Ishikawa (cell line): Measurements from ENCODE around the gene PPP1R16B.

Source experiments
- CEBPB ChIP-seq: IDR thresholded peaks from 2 replicates; pipeline ENCODE4 v1.6.1; 2012
- CREB1 ChIP-seq: IDR thresholded peaks from 2 replicates; pipeline ENCODE4 v1.6.1; 2012; ENCODE audit warnings: low read depth
- EGR1 ChIP-seq: IDR thresholded peaks from 2 replicates; pipeline ENCODE4 v1.6.1; 2012
- EP300 ChIP-seq: IDR thresholded peaks from 2 replicates; pipeline ENCODE4 v1.6.1; 2012; ENCODE audit warnings: borderline replicate concordance
- FOXM1 ChIP-seq: IDR thresholded peaks from 2 replicates; pipeline ENCODE4 v1.6.1; 2012; ENCODE audit warnings: low read depth, borderline replicate concordance
- MAX ChIP-seq: IDR thresholded peaks from 2 replicates; pipeline ENCODE4 v1.6.1; 2012
- NFIC ChIP-seq: IDR thresholded peaks from 2 replicates; pipeline ENCODE4 v1.6.1; 2012
- RAD21 ChIP-seq: IDR thresholded peaks from 2 replicates; pipeline ENCODE4 v1.6.1; 2012; ENCODE audit warnings: low read depth
- REST ChIP-seq: IDR thresholded peaks from 2 replicates; pipeline ENCODE4 v1.6.1; 2012; ENCODE audit warnings: low read depth, mild to moderate bottlenecking
- TAF1 ChIP-seq: IDR thresholded peaks from 2 replicates; pipeline ENCODE4 v1.6.1; 2012; ENCODE audit warnings: low read depth, mild to moderate bottlenecking
- TCF12 ChIP-seq: IDR thresholded peaks from 2 replicates; pipeline ENCODE4 v1.6.1; 2012; ENCODE audit warnings: low read depth
- TEAD4 ChIP-seq: IDR thresholded peaks from 2 replicates; pipeline ENCODE4 v1.6.1; 2012
- USF1 ChIP-seq: IDR thresholded peaks from 2 replicates; pipeline ENCODE4 v1.6.1; 2012
- YY1 ChIP-seq: IDR thresholded peaks from 2 replicates; pipeline ENCODE4 v1.6.1; 2012; ENCODE audit warnings: low read depth
- ZBTB7A ChIP-seq: IDR thresholded peaks from 2 replicates; pipeline ENCODE4 v1.6.1; 2012; ENCODE audit warnings: low read depth

PPP1R16B gene

GRCh38 chr20:38862226-38862625, 56.7 kb downstream of the PPP1R16B start:
- TF ChIP-seq FOXM1 = no peak
- no peak for TF ChIP-seq MAX
- TF ChIP-seq REST = no peak
- no peak for TF ChIP-seq CEBPB
- TF ChIP-seq TEAD4 = no peak
- no peak for TF ChIP-seq YY1
- TF ChIP-seq TAF1 = no peak
- no peak for TF ChIP-seq ZBTB7A
- no peak for TF ChIP-seq TCF12
- TF ChIP-seq EP300 = no peak

- TF ChIP-seq TAF1 (no peak), TCF12 (no peak), ZBTB7A (no peak), RAD21 (no peak), FOXM1 (no peak), MAX (no peak), TEAD4 (no peak), EGR1 (no peak), REST (no peak), CEBPB (no peak), NFIC (no peak), USF1 (no peak), EP300 (no peak), CREB1 (no peak), YY1 (no peak)
These were observed 57.7 kb downstream of the PPP1R16B start for GRCh38 chr20:38863024-38863851.

GRCh38 chr20:38864662-38865061, 59.2 kb downstream of the PPP1R16B start:
- TF ChIP-seq RAD21 (no peak), NFIC (no peak), REST (no peak), EP300 (no peak), TEAD4 (no peak), TCF12 (no peak)

GRCh38 chr20:38866265-38867061, 61.0 kb downstream of the PPP1R16B start:
- TF ChIP-seq ZBTB7A = no peak
- no peak for TF ChIP-seq FOXM1
- no peak for TF ChIP-seq TCF12
- TF ChIP-seq EGR1 = no peak
- TF ChIP-seq CEBPB = no peak
- no peak for TF ChIP-seq TAF1
- no peak for TF ChIP-seq YY1
- TF ChIP-seq TEAD4 = no peak
- TF ChIP-seq EP300 = no peak
- no peak for TF ChIP-seq RAD21
- TF ChIP-seq CREB1 = no peak
- TF ChIP-seq REST = no peak
- no peak for TF ChIP-seq NFIC
- no peak for TF ChIP-seq USF1
- TF ChIP-seq MAX = no peak
